ENCODE measurements around the gene ARHGAP1. TPM values are rescaled to one million over a fixed set of nuclear protein-coding genes. Genes with fewer than 3 reads are reported as not detected.

ARHGAP1 gene
- total RNA-seq, 1 donor from 2014 or later: 31.9 TPM

DNA sequence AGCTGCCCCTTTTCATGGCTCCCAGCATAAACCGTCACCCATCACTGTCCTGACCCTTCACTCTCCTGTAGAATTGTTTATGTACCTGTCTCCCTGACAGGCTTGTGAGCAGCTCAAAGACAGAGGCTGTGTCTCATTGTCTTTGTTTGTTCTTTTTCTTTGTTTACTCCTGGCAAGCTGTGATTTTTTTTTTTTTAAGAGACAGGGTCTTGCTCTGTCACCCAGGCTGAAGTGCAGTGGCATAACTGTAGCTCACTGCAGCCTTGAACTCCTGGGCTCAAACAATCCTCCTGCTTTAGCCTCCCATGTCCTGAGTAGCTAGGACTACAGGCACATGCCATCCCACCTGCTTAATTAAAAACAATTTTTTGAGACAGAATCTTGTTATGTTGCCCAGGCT is 9.7 kb downstream of the ARHGAP1 start:
- H3K4me3 Mint-ChIP-seq: no peak overlapping the region

DNA sequence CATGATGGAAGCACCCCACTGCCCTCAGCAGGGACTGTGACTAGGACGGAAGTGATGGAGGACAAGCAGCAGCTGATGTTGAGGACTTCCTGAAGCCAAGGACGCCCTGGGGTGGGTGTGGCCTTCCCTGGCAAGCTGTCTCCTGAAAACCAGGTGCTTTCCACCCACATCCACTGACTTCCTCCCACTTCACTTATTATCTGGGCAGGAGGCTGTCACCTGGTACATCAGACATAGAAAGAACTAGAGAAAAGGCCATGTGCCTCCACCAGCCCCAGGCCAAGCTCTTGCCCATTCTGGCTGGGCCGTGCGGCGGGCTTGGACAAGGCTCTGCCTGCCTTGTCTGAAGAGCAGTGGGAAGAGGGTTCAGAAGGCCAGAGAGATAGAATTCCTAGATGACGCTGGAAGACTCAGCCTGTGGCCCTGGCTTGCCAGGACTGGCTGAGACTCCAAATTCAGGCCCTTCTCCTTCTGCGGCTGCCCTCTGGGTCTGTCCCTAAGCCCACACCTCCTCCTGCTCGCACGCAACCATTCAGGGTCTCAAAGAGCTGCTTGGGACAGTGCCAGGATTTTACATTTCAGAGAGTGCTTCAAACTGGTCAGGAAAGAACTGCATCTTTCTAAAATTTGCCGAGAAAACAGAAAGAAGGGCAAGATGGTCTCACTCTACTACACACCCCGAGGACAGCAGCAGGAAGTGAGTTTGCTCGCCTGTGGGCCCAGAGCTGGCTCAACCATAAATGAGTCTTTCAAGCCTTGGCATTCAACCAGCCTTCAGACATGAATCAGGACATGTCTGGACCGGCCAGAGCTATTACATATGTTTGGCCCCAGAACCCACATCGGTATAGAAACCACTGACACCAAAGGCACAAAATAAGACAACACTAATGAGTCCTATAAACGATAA is 13.3 kb downstream of the ARHGAP1 start:
- H3K4me3 Mint-ChIP-seq: no peak overlapping the region
- H3K27me3 Mint-ChIP-seq (ENCODE audit: low read depth): no peaks in the 10 kb centered on the region
- H3K4me1 Mint-ChIP-seq: no peaks in the 10 kb centered on the region
- H3K36me3 Mint-ChIP-seq (ENCODE audit: low read depth): no peaks in the 10 kb centered on the region
- no peak overlapping the region for H3K27ac Mint-ChIP-seq (ENCODE audit: unreplicated experiment)
- DNase-seq (ENCODE audit: low read depth, low spot score): no peak
- no peaks in the 10 kb centered on the region for H3K9me3 Mint-ChIP-seq
- TF ChIP-seq, protein P1, sequence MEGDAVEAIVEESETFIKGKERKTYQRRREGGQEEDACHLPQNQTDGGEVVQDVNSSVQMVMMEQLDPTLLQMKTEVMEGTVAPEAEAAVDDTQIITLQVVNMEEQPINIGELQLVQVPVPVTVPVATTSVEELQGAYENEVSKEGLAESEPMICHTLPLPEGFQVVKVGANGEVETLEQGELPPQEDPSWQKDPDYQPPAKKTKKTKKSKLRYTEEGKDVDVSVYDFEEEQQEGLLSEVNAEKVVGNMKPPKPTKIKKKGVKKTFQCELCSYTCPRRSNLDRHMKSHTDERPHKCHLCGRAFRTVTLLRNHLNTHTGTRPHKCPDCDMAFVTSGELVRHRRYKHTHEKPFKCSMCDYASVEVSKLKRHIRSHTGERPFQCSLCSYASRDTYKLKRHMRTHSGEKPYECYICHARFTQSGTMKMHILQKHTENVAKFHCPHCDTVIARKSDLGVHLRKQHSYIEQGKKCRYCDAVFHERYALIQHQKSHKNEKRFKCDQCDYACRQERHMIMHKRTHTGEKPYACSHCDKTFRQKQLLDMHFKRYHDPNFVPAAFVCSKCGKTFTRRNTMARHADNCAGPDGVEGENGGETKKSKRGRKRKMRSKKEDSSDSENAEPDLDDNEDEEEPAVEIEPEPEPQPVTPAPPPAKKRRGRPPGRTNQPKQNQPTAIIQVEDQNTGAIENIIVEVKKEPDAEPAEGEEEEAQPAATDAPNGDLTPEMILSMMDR (conservative IDR thresholded peaks at IDR 0.05): no peak

More for the DNA sequence above, 9.7 kb downstream of the ARHGAP1 start:
- no peak for DNase-seq (ENCODE audit: low read depth, low spot score)
- no peak overlapping the region for H3K27ac Mint-ChIP-seq (ENCODE audit: unreplicated experiment)
- no peaks in the 10 kb centered on the region for H3K27me3 Mint-ChIP-seq (ENCODE audit: low read depth)
- no peaks in the 10 kb centered on the region for H3K36me3 Mint-ChIP-seq (ENCODE audit: low read depth)
- TF ChIP-seq, protein P1 (conservative IDR thresholded peaks at IDR 0.05): no peak
- H3K4me1 Mint-ChIP-seq: no peaks in the 10 kb centered on the region
- H3K9me3 Mint-ChIP-seq: no peaks in the 10 kb centered on the region

DNA sequence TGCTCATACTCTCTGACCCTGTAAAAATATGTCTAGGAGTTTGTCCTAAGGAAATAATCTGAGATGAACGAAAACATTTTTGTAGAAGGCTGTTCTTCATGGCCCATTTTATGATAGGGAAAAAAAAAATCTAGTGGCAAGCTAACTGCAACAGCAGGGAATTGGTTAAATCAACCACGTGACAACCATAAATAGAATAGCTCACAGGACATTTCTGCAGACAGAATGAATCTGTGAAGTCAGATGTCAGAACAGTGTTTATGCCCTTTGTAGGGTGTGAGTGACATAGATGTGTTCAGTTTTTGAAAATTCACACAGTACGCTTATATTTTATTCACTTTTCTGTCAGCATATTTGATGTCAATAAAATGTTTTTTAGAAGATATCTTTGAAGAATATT is 16.1 kb downstream of the ARHGAP1 start:
- no peak for DNase-seq (ENCODE audit: low read depth, low spot score)
- Mint-ChIP-seq H3K27ac (ENCODE audit: unreplicated experiment) (no peak overlapping the region), H3K4me3 (no peak overlapping the region), H3K36me3 (ENCODE audit: low read depth) (no peaks in the 10 kb centered on the region), H3K9me3 (no peaks in the 10 kb centered on the region), H3K4me1 (no peaks in the 10 kb centered on the region), H3K27me3 (ENCODE audit: low read depth) (no peaks in the 10 kb centered on the region)
- TF ChIP-seq, protein P1 (conservative IDR thresholded peaks at IDR 0.05): no peak

DNA sequence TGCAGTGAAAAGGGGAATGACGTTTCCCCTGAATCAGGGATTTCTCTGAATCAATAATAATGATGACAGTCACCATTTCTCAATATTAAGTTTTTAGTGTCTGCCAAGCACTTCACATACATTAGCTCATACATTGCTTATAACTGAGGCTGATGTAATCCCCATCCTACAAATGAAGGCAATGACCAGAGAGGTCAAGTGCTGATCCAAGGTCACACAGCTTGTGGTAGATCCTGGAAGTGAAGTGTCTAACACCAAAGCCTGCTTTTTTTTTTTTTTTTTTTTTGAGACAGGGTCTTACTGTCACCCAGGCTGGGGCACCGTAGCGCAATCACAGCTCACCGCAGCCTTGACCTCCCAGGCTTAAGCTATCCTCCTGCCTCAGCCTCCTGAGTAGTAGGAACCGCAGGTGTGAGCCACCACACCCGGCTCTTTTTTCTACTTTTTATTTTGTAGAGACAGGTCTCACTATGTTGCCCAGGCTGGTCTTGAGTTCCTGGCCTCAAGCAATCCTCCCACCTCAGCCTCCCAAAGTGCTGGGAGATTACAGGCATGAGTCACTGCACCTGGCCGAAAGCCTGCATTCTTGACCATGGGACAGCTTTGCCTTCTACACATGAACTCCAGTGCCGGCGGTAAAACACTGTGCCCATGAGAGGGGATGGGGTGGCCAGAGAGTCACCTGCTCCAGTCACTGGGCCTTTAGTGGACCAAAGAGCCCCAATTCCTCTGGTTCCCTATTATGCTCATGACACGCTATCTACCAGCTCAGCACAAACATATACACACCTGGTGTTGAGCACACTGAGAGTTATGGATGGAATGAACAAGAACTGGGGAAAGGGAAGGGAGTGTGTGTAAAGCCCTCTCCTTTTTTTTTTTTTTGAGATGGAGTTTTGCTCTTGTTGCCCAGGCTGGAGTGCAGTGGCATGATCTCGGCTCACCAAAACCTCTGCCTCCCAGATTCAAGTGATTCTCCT is 17.4 kb downstream of the ARHGAP1 start:
- Mint-ChIP-seq H3K27me3 (ENCODE audit: low read depth) (no peaks in the 10 kb centered on the region), H3K27ac (ENCODE audit: unreplicated experiment) (no peak overlapping the region), H3K9me3 (no peaks in the 10 kb centered on the region), H3K36me3 (ENCODE audit: low read depth) (no peaks in the 10 kb centered on the region), H3K4me3 (no peak overlapping the region), H3K4me1 (no peaks in the 10 kb centered on the region)
- no peak for DNase-seq (ENCODE audit: low read depth, low spot score)
- TF ChIP-seq, protein P1 (conservative IDR thresholded peaks at IDR 0.05): no peak

DNA sequence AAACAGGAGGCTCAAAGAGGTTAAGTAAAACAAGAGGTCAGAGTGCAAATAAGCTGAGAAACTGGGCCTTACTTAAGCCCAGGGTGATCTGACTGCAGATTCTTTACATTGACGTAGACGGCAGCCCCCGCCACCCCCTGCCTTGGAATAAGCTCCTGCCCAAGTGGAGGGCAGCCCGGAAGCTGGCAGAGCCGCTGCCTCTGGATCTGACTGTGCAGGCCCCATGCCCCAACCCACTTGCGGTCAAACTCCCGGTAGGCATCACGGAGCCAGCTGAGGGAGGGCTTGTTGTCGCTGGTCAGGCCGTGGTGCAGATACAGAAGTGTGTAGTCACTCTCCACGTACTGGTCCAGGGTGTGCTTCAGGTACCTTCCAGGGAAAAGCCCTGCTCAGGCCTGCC is 18.6 kb downstream of the ARHGAP1 start:
- no peaks in the 10 kb centered on the region for H3K27me3 Mint-ChIP-seq (ENCODE audit: low read depth)
- no peaks in the 10 kb centered on the region for H3K4me1 Mint-ChIP-seq
- no peak overlapping the region for H3K4me3 Mint-ChIP-seq
- DNase-seq (ENCODE audit: low read depth, low spot score): no peak
- H3K27ac Mint-ChIP-seq (ENCODE audit: unreplicated experiment): no peak overlapping the region
- no peaks in the 10 kb centered on the region for H3K9me3 Mint-ChIP-seq
- TF ChIP-seq, protein P1 (conservative IDR thresholded peaks at IDR 0.05): no peak
- H3K36me3 Mint-ChIP-seq (ENCODE audit: low read depth): no peaks in the 10 kb centered on the region

Data from neural crest cell (in vitro differentiated cells).